HG02642 (cell line): ENCODE results near the gene PTBP1.
"Not testable (repeated sequence)": the region's sequence is repeated elsewhere in the genome, so short reads cannot be mapped to it uniquely, and the experiment has no call there.

ENCODE experiments used
- ATAC-seq: cut with Tn5 transposase; IDR thresholded peaks from one replicate; pipeline ENCODE4 v1.9.1; 2021; ENCODE audit warnings: mild to moderate bottlenecking; ENCODE audit not compliant: unreplicated experiment, poor library complexity

PTBP1 gene

DNA sequence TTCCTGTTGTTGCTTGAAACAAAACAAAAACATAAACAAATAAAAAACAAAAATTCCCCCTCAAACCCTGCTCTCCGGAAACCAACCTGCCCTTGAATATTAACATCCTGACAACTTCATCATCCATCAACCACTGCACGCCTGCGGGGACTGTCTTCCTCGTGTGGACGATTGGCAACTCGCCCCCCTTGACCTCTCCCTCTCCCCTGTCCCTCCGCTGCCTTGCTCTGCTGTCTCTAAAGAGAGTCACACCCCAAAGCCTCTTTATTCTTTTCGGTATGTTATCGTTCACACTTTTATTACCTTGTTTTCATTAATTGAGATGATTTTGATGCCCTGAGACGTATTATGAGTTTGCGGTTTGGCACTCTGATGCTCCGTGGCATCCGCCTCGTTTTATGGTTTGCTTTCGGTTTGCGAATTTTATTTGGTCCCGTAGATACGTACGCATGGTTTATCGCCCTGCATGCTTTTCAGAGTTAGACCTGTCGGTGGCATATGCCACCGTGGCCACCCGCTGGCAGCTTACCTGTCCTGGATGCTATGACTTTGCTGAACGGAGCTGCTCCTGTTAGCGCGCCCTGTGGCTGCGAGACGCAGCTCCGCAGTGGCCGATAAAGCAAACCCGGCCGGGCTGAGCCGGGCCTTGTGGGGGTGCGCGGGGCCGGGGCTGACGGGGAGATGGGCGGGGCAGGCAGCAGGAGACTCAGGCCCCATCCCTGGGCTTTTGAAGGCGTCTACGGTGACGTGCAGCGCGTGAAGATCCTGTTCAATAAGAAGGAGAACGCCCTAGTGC lies 10.6 kb downstream of the PTBP1 start:
- no peak for ATAC-seq

DNA sequence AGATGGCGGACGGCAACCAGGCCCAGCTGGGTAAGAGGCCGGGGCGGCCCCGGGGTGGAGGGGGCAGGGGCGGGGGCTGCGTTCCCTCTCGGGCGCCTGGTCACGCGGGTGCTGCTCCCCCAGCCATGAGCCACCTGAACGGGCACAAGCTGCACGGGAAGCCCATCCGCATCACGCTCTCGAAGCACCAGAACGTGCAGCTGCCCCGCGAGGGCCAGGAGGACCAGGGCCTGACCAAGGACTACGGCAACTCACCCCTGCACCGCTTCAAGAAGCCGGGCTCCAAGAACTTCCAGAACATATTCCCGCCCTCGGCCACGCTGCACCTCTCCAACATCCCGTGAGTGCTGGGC lies 11.1 kb downstream of the PTBP1 start:
- no peak for ATAC-seq

DNA sequence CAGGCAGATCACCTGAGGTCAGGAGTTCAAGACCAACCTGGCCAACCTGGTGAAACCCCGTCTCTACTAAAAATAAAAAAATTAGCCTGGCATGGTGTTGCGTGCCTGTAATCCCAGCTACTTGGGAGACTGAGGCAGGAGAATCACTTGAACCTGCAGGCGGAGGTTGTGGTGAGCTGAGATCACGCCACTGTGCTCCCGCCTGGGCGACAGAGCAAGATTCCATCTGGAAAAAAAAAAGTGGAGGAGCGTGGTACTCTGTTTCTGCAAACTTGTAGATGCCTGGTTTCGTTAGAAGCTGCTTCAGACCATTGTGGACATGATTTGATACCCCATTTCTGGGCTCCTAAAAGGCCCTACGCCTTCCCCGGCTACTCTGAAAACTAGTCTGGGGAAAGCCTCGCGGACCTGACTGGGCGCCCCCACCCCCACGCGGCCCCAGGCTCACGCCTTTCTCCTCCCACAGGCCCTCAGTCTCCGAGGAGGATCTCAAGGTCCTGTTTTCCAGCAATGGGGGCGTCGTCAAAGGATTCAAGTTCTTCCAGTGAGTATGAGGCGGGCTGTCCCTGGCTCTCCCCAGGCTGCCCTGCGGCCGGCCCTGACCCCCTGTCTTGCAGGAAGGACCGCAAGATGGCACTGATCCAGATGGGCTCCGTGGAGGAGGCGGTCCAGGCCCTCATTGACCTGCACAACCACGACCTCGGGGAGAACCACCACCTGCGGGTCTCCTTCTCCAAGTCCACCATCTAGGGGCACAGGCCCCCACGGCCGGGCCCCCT lies 13.0 kb downstream of the PTBP1 start:
- no peak for ATAC-seq

DNA sequence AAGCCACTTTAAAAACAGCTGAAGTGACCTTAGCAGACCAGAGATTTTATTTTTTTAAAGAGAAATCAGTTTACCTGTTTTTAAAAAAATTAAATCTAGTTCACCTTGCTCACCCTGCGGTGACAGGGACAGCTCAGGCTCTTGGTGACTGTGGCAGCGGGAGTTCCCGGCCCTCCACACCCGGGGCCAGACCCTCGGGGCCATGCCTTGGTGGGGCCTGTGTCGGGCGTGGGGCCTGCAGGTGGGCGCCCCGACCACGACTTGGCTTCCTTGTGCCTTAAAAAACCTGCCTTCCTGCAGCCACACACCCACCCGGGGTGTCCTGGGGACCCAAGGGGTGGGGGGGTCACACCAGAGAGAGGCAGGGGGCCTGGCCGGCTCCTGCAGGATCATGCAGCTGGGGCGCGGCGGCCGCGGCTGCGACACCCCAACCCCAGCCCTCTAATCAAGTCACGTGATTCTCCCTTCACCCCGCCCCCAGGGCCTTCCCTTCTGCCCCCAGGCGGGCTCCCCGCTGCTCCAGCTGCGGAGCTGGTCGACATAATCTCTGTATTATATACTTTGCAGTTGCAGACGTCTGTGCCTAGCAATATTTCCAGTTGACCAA lies 13.7 kb downstream of the PTBP1 start:
- no peak for ATAC-seq

DNA sequence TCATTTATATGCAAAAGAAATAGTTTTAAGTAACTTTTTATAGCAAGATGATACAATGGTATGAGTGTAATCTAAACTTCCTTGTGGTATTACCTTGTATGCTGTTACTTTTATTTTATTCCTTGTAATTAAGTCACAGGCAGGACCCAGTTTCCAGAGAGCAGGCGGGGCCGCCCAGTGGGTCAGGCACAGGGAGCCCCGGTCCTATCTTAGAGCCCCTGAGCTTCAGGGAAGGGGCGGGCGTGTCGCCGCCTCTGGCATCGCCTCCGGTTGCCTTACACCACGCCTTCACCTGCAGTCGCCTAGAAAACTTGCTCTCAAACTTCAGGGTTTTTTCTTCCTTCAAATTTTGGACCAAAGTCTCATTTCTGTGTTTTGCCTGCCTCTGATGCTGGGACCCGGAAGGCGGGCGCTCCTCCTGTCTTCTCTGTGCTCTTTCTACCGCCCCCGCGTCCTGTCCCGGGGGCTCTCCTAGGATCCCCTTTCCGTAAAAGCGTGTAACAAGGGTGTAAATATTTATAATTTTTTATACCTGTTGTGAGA lies 14.3 kb downstream of the PTBP1 start:
- ATAC-seq, result no peak

DNA sequence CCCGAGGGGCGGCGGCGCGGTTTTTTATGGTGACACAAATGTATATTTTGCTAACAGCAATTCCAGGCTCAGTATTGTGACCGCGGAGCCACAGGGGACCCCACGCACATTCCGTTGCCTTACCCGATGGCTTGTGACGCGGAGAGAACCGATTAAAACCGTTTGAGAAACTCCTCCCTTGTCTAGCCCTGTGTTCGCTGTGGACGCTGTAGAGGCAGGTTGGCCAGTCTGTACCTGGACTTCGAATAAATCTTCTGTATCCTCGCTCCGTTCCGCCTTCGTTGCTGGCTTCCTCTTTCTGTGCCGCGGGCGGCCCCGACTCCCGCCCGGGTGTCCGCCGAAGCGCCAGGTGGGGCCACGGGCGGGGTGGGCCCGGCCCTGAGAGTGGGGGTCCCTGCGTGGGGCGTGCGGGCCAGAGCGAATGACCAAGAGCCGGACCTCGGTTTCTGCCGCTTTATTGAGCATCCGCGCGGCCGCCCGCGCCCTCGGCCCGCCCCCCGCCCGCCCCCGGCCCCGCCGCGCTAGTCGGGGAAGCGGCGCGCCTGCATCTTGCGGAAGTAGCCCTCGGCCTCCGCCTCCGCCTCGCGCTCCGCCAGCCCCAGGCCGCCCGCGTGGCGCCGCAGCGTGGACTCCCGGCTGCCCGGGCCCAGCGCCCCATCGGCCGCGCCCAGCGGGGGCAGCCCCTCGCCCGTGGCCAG lies 14.9 kb downstream of the PTBP1 start:
- ATAC-seq, result no peak

DNA sequence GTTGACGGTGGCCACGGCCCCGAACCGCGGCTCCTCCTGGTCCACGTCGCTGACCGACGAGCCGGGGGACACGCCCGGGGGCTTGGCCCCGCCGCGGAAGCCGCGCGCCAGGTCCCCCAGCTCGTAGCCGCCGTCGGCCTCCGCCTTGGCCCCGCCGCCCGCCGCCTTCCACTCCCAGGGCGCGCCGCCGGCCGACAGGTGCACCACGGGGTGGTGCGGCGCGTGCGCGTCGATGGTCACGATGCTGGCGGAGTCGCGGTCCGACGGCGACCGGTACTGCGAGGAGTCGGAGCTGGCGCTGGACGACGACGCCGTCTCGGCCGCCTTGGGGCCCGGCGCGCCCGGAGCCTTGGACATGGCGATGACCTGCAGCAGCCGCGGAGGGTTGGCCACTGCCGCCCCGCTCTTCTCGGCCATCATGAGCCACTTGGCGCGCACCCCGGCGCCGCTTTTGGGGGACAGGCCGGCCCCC lies 15.5 kb downstream of the PTBP1 start:
- ATAC-seq, result no peak

DNA sequence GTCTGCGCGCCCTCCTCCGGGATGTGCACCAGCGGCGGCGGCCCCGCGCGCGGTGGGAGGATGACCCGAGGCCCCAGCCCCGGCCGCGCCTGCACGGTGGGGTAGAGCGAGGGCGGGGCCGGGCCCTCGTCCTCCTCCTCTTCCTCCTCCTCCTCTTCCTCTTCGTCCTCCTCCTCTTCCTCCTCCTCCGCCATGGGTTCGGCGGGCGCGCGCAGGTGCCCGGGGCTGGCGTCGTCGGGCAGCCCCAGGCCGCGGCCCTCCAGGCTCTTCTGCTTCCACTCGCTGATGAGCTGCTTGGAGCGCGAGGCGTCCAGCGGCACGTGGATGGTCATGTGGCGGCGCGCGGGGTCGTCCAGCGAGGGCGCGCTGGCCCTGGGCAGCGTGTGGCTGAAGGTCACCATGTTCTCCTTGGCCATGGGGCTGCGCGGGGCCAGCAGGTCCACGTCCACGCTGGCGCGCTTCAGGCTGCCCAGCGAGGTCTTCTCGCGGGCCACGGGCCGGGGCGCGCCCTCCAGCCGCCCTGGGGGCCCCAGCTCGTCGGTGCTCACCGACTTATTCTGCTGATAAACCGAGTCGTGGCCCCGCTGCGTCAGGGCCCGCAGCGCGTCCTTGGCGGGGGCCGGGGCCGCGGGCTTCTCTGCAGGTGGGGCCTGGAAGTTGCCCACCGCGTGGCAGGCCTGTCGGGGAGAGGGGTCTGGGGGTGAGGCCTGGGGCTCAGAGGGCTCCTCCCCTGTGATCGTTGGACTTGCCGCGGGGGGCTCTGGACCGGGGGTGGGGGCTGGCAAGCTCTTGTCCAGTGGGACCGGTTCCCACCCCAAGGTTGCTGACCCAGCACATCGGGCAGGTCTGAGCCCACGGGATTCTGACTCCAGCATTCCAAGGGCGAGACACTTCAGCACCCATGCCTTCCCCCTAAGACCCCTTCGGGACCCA lies 16.2 kb downstream of the PTBP1 start:
- ATAC-seq, result no peak

DNA sequence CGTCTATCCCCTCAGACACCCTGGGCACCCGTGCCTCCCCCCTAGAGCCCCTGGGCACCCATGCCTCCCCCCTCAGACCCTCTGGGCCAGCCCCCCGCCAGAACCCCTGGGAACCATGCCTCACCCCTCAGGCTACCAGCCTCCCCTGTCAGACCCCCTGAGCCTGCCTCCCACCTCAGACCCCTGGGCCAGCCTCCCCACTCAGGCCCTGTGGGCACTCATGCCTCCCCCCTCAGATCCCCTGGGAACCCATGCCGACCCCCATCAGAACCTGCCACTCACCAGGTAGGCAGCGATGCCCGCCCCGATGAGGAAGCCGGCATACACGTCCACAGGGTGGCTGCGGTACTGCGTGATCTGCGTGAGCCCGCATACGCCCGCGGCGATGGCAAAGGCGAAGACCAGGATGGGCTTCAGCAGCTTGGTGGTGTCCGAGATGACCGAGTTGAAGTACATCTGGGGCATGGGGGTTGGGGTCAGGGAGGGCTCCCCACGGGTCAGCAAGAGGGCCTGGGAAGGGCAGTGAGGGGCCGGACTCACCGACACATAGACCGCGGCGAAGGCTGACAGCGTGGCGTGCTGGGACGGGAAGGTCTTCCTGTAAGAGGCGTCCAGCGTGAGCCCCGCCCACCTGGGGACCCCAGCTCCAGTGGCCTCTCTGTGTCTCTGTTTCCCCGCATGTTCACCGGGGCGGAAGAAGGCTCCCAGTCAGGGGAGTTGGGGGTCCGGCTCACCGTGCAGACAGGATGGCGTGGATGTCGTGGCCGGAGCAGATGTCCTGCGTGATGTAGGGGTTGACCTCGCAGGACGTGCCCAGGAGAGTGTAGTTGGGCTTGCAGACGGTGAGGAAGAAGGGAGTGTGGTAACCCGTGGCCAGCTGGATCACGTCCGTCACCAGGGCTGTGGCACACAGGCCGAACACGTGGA lies 17.2 kb downstream of the PTBP1 start:
- no peak for ATAC-seq

DNA sequence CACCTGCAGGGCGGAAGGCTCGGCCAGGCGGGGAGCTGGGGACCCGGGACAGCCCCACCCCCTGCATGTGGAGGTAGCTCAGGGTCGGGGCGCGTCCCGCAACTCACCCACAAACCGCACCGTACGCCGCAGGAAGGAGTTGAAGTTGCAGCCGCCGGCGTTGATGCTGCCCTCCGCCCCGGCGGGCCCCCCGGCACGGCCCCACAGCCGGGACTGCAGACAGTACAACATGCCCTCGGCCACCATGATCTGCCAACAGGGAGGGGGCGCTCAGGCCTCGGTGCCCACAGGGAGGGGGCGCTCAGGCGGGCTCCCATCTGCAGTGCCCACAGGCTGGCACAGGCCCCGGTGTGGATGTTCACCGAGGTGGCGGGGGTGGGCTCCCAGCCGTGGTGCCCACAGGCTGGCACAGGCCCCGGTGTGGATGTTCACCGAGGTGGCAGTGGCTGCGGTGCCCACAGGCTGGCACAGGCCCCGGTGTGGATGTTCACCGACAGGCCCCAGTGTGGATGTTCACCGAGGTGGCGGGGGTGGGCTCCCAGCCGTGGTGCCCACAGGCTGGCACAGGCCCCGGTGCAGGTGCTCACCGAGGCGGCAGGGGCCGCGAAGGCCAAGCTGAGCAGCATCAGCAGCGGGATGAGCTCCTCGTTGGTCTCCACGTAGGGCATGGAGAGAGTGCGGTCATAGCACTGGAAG lies 18.0 kb downstream of the PTBP1 start:
- no peak for ATAC-seq

DNA sequence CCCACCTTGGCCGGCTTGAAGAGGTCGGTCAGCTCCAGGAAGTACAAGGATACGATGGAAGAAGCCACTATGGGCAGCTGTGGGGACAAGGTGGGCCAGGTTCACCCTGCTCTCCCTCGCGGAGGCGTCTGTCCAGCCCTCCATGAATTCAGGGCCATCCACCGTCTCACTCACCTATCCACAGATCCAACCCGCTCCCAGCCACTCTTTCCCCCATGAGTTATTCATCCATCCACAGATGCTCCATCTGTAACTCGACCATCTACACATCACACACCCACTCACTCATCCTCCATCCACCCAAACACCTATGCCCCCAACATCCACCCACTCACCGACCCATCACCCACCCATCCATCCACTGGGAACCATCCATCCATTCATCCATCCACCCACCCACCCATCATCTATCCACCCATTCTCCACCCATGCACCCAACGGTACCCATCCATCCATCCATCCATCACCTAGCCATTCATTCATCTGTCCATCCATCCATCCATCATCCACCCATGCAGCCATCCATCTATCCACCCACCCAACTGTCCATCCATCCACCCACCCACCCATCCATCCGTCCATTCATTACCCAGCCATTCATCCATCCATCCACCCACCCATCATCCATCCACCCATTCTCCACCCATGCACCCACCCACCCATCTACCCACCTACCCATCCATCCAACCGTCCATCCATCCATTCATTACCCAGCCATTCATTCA lies 18.7 kb downstream of the PTBP1 start:
- no peak for ATAC-seq

DNA sequence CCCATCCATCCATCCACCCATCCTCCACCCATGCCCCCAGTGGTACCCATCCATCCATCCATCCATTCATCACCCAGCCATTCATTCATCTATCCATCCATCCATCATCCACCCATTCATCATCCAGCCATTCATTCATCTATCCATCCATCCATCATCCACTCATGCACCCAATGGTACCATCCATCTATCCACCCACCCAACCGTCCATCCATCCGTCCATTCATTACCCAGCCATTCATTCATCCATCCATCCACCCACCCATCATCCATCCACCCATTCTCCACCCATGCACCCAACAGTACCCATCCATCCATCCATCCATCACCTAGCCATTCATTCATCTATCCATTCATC lies 19.2 kb downstream of the PTBP1 start:
- no peak for ATAC-seq

DNA sequence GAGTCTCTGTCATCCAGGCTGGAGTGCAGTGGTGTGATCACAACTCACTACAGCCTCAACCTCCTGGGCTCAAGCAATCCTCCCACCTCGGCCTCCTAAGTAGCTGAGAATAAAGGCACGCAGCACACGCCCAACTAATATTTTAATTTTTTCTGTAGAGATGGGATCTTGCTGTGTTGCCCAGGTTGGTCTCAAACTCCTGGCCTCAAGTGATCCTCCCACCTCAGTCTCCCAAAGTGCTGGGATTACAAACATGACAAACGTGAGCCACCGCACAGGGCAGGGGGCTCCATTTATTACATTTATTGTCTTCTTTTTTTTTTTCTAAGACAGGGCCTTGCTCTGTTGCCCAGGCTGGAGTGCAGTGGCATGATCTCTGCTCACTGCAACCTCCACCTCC lies 23.0 kb downstream of the PTBP1 start:
- not testable (repeated sequence) for ATAC-seq

DNA sequence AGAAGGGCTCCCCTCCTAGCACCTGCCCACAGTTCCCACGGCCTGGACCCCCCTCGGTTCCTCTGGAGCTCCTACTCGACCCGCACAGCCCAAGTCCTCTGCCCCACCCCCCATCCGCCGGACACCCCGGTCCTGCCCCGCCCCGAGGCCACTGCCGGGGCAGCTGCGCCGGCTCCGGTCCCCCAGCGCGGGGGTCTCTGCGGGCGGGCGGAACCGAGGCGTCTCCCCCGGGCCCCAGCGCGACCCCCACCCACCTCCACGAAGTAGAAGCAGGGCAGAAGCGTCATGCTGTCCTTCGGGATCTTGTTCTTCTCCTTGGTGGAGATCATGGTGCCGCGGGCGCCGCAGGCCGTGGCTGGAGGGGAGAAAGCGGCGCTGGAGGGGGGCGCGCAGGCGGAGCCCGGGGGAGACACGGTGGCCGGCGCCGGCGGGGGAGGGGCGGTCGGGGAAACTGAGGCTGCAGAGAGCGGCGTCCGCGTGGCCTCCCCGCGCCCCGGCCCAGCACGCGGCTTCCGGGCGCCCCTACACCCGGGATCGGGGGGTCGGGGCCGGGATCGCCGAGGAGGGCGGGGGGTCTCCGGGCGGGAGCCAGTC lies 24.1 kb downstream of the PTBP1 start:
- no peak for ATAC-seq

DNA sequence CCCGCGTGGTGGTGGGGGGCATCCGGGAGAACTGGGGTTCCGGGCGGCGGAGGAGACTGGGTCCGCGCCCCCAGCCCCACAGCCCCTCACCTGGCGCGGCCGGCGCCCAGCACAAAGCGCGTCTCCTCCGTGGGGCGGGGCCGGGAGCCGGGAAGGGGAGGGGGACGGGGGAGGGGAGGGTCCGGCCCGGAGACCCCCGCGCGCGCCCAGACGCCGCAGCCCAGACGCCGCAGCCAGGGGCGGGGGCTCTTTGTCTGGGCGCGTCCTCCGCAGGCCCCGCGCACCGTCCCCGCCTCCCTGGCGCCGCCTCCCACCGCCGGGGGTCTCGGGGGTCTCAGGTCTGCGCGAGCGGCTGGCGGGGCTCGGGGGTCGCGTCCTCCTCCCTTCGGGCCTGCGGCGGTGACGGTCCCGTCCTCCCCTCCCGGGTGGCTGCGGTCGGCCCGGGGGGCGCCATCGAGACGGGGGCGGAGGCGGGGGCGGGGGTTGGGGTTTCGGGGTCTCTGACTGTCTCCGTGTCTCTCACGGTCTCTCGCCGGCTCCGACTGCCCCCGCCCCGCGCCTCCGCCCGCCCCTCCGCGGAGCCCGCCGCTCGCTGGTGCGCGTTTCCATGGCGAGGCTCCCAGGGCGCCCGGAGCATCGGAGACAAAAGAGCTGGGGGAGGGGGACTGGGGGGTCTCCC lies 24.7 kb downstream of the PTBP1 start, which contains the start of gene PLPPR3:
Gene PLPPR3, minus strand, starts transcription at position 131 of the 679 bp plus-strand sequence. CDS start 396 bp downstream, outside the sequence.
- ATAC-seq, result no peak

DNA sequence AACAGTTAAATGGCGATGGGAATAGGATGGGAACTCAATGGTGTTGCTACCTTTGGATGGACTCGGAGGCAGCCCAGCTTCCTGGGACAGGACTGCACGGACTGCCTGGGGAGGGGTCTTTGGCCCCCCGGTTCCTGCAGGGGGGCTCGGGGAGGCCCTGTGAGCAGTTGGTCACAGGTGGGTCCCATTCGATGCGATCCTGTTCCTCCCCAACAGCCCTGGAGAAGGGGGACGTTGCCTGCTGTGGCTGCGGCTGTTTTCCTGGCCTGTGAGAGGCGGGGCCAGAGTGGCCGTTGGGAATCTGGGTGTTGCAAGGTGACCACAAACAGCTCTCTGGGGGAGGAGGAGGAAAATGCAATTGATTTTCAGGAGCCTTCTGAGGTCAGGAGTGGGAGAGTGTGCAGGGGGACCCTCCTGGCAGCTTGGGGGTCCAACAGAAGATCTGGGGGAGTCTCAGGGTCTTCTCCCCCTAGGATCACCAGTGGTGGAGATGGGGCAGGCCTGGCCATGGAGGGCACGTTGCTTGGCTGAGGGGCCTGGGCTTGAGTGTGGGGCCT lies 26.4 kb downstream of the PTBP1 start:
- no peak for ATAC-seq
